T-helper 22 cell (primary cell): ENCODE results near the gene CHAC1.
A peak's percentile ranks its signal among the peaks of the same experiment; 100 is the strongest.

Experiments
- DNase-seq: peaks from one replicate; pipeline ENCODE4 v3.0.0-alpha.2; 2020; ENCODE audit warnings: low read depth

CHAC1 gene

GRCh38 chr15:40952901-40953712 lies at the start of gene CHAC1:
Gene CHAC1 (plus strand): TSS chr15:40953471. CDS start chr15:40953584, 113 bp downstream.
- peak; percentile 92 for DNase-seq

- no peak for DNase-seq
Measured at GRCh38 chr15:40904552-40905201, 48.6 kb upstream of the CHAC1 start.

- DNase-seq, result peak; percentile 51
Measured at GRCh38 chr15:40906091-40906990, 46.9 kb upstream of the CHAC1 start.

GRCh38 chr15:40906991-40907802 lies 46.1 kb upstream of the CHAC1 start:
- DNase-seq, result peak; percentile 46

GRCh38 chr15:40908095-40908494 lies 45.2 kb upstream of the CHAC1 start:
- DNase-seq, result no peak

- DNase-seq, result no peak
Measured at GRCh38 chr15:40909662-40910630, 43.3 kb upstream of the CHAC1 start.

- DNase-seq, result no peak
Measured at GRCh38 chr15:40911141-40911540, 42.1 kb upstream of the CHAC1 start.

GRCh38 chr15:40911693-40912092 lies 41.6 kb upstream of the CHAC1 start:
- DNase-seq, result no peak

- no peak for DNase-seq
Measured at GRCh38 chr15:40912478-40912877, 40.8 kb upstream of the CHAC1 start.

GRCh38 chr15:40914013-40914412 lies 39.3 kb upstream of the CHAC1 start:
- DNase-seq, result no peak

- no peak for DNase-seq
Measured at GRCh38 chr15:40914486-40914885, 38.8 kb upstream of the CHAC1 start.

GRCh38 chr15:40915116-40915661 lies 38.1 kb upstream of the CHAC1 start:
- no peak for DNase-seq

- no peak for DNase-seq
Measured at GRCh38 chr15:40915679-40916078, 37.6 kb upstream of the CHAC1 start.

GRCh38 chr15:40917585-40917984 lies 35.7 kb upstream of the CHAC1 start:
- no peak for DNase-seq

GRCh38 chr15:40918146-40918798 lies 35.0 kb upstream of the CHAC1 start:
- no peak for DNase-seq

- DNase-seq, result no peak
Measured at GRCh38 chr15:40918799-40919392, 34.4 kb upstream of the CHAC1 start.

GRCh38 chr15:40921949-40922607 lies 31.2 kb upstream of the CHAC1 start:
- no peak for DNase-seq

GRCh38 chr15:40922608-40923005 lies 30.7 kb upstream of the CHAC1 start:
- no peak for DNase-seq

- no peak for DNase-seq
Measured at GRCh38 chr15:40923551-40923950, 29.7 kb upstream of the CHAC1 start.
